OCI-LY3 (cell line): ENCODE results near the gene ATXN7L2.
"Not testable (repeated sequence)": the region's sequence is repeated elsewhere in the genome, so short reads cannot be mapped to it uniquely, and the experiment has no call there.

Source experiments
- H2AFZ ChIP-seq: fragments of 200-600, 300-600 bp; shearing (Covaris generic); 2 replicates; pipeline ENCODE4 v1.6.0; 2014; ENCODE audit warnings: antibody characterized with exemption, low read depth, low read length
- H3K27ac ChIP-seq: fragments of 200-600, 300-600 bp; sonication (generic); 2 replicates; pipeline ENCODE4 v1.5.1; 2014; ENCODE audit warnings: mild to moderate bottlenecking, low read length, moderate library complexity, mixed read lengths
- H3K27me3 ChIP-seq: fragments of 200-600, 300-600 bp; sonication (generic); 2 replicates; pipeline ENCODE4 v1.6.1; 2014; ENCODE audit warnings: low read depth, low read length, mixed read lengths
- H3K36me3 ChIP-seq: fragments of 200-600, 300-600 bp; sonication (generic); replicated peaks from 2 replicates; pipeline ENCODE3; 2014; ENCODE audit warnings: low read depth, low read length, mixed read lengths
- H3K4me1 ChIP-seq: fragments of 300-600, 200-600 bp; sonication (generic); 2 replicates; pipeline ENCODE4 v1.6.1; 2014; ENCODE audit warnings: low read length, mixed read lengths
- H3K4me2 ChIP-seq: fragments of 200-600, 300-600 bp; sonication (generic); 2 replicates; pipeline ENCODE4 v1.6.1; 2014; ENCODE audit warnings: low read length, mixed read lengths
- H3K4me3 ChIP-seq: fragments of 300-600, 200-600 bp; sonication (generic); 2 replicates; pipeline ENCODE4 v1.5.1; 2014; ENCODE audit warnings: antibody characterized with exemption, mild to moderate bottlenecking, low read length, moderate library complexity
- H3K79me2 ChIP-seq: fragments of 300-600, 200-600 bp; shearing (Covaris generic); 2 replicates; pipeline ENCODE4 v1.6.1; 2014; ENCODE audit warnings: mild to moderate bottlenecking, low read length, mixed read lengths
- H3K9ac ChIP-seq: fragments of 300-600, 200-600 bp; shearing (Covaris generic); 2 replicates; pipeline ENCODE4 v1.6.0; 2014; ENCODE audit warnings: mild to moderate bottlenecking, low read length, moderate library complexity
- H3K9me3 ChIP-seq: fragments of 200-600, 300-600 bp; shearing (Covaris generic); 2 replicates; pipeline ENCODE4 v1.6.1; 2014; ENCODE audit warnings: low read length, mixed read lengths; ENCODE audit not compliant: insufficient read depth
- H4K20me1 ChIP-seq: fragments of 200-600, 300-600 bp; sonication (generic); 2 replicates; pipeline ENCODE4 v1.6.1; 2016; ENCODE audit warnings: low read length, mixed read lengths; ENCODE audit not compliant: insufficient read depth
- CTCF ChIP-seq: fragments of 200-600, 300-600 bp; sonication (generic); IDR thresholded peaks from 2 replicates; pipeline ENCODE4 v1.5.1; 2014; ENCODE audit warnings: antibody characterized with exemption, low read length, low read depth
- EZH2phosphoT487 ChIP-seq: fragments of 200-600 bp; shearing (Covaris generic); IDR thresholded peaks from 2 replicates; pipeline ENCODE4 v1.6.1; 2018; ENCODE audit warnings: antibody characterized with exemption, mixed run types, low read depth

The ATXN7L2 gene

DNA sequence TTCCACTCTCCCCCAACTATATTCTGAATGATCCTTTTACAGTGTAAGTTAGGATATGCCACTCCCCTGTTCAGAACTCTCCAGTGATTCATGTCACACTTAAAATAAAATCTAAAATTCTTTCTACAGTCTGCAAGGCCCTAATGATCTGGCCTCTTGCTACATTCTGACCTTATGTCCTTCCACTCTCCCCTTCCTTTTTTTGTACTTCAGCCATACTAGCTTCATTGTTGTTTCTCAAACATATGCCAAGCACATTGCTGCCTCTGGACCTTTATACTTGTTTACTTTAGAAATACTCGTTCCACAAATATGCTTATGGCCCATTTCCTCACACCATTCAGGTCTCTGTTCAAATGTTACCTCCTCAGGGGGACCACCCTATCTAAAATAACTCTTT is 42.6 kb upstream of the ATXN7L2 start:
- no peak overlapping the region for H3K4me3 ChIP-seq
- no peak overlapping the region for H3K4me2 ChIP-seq
- H3K79me2 ChIP-seq: no peaks in the 10 kb centered on the region
- H3K27ac ChIP-seq: no peak overlapping the region
- no peak for TF ChIP-seq CTCF
- no peak for TF ChIP-seq EZH2phosphoT487
- H3K27me3 ChIP-seq: peaks cover 23% of the 10 kb centered on the region; the same call in 1 of the 2 replicates
- no peaks in the 10 kb centered on the region for H4K20me1 ChIP-seq
- H3K4me1 ChIP-seq: no peaks in the 10 kb centered on the region
- H3K9ac ChIP-seq: no peak overlapping the region
- H3K9me3 ChIP-seq: no peaks in the 10 kb centered on the region
- no peak overlapping the region for H2AFZ ChIP-seq
- H3K36me3 ChIP-seq: no peaks in the 10 kb centered on the region

GRCh38 chr1:109443476-109443875 is 40.2 kb upstream of the ATXN7L2 start:
- no peak for TF ChIP-seq CTCF
- no peak for TF ChIP-seq EZH2phosphoT487

DNA sequence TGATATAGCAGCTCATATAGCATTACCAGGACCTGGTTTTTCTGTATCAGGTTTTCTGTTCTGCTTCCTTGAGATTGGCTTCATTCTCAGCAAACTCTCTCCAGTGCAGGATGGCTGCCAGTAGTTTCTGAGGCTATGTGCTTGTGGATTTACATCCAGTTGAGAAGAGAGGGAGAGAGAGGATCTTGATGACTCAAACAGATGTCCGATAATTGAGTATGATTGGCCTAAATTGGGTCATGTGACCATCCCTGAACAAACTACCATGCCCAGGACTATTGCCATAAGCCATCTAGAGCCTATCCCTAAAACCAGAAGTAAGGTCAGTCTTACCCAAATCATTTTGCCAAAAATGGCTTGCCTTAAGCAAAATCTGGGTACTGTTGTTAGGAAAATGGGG is 39.4 kb upstream of the ATXN7L2 start:
- Histone ChIP-seq H3K9me3 (no peaks in the 10 kb centered on the region), H3K79me2 (no peaks in the 10 kb centered on the region), H4K20me1 (no peaks in the 10 kb centered on the region), H3K4me1 (no peaks in the 10 kb centered on the region), H3K4me3 (no peak overlapping the region), H3K9ac (no peak overlapping the region), H2AFZ (no peak overlapping the region), H3K36me3 (no peaks in the 10 kb centered on the region), H3K27ac (no peak overlapping the region), H3K4me2 (no peak overlapping the region), H3K27me3 (peaks cover 23% of the 10 kb centered on the region; the same call in 1 of the 2 replicates)
- TF ChIP-seq EZH2phosphoT487 (no peak), CTCF (no peak)

More at GRCh38 chr1:109443476-109443875, 40.2 kb upstream of the ATXN7L2 start:
- Histone ChIP-seq H3K27ac (no peak overlapping the region), H3K9ac (no peak overlapping the region), H2AFZ (no peak overlapping the region), H3K27me3 (peaks cover 23% of the 10 kb centered on the region; the same call in 1 of the 2 replicates), H3K4me3 (no peak overlapping the region), H3K36me3 (no peaks in the 10 kb centered on the region), H4K20me1 (no peaks in the 10 kb centered on the region), H3K9me3 (no peaks in the 10 kb centered on the region), H3K4me2 (no peak overlapping the region), H3K79me2 (no peaks in the 10 kb centered on the region), H3K4me1 (no peaks in the 10 kb centered on the region)

- peaks cover 23% of the 10 kb centered on the region; the same call in 1 of the 2 replicates for H3K27me3 ChIP-seq
- H2AFZ ChIP-seq, H3K27ac ChIP-seq, H3K79me2 ChIP-seq, H4K20me1 ChIP-seq, H3K9me3 ChIP-seq, H3K36me3 ChIP-seq, H3K9ac ChIP-seq, H3K4me3 ChIP-seq, H3K4me2 ChIP-seq, H3K4me1 ChIP-seq: not testable (repeated sequence)
These were observed 37.6 kb upstream of the ATXN7L2 start for GRCh38 chr1:109445949-109446695.
